Right atrium auricular region (tissue), 2 donors: ENCODE results near the gene SIDT1. TPM values are rescaled to one million over a fixed set of nuclear protein-coding genes. Genes with fewer than 3 reads are reported as not detected.

ENCODE experiments used
- DNase-seq: peaks from one replicate; pipeline ENCODE4 v3.0.0-alpha.2; 2019; ENCODE audit warnings: low spot score
- H3K27ac ChIP-seq, 2 donors: fragments of 200-600 bp; sonication (generic); 1 replicate in 1 of 2; 2 replicates in 1 of 2; pipeline ENCODE4 v1.5.1; 2016 to 2019
- H3K27me3 ChIP-seq, 2 donors: fragments of 200-600 bp; sonication (generic); one replicate each; pipeline versions ENCODE4 v1.5.1 to v1.6.0; 2017 to 2019
- H3K36me3 ChIP-seq: fragments of 200-600 bp; sonication (generic); one replicate; pipeline ENCODE4 v1.5.1; 2016
- H3K4me1 ChIP-seq, 2 donors: fragments of 200-600 bp; sonication (generic); one replicate each; pipeline versions ENCODE4 v1.5.1 to v1.6.0; 2017 to 2019
- H3K4me3 ChIP-seq, 2 donors: fragments of 200-600 bp; sonication (generic); 1 replicate in 1 of 2; 2 replicates in 1 of 2; pipeline ENCODE4 v1.5.1; 2017 to 2019; ENCODE audit warnings: mild to moderate bottlenecking in 1 of 2, moderate library complexity in 1 of 2
- H3K9me3 ChIP-seq, 2 donors: fragments of 200-600 bp; sonication (generic); one replicate each; pipeline ENCODE4 v1.5.1; 2019
- CTCF ChIP-seq, 2 donors: fragments of 200-600 bp; sonication (generic); IDR thresholded peaks; one replicate each; pipeline ENCODE4 v1.5.1; 2019; ENCODE audit warnings: antibody characterized with exemption in 2 of 2
- total RNA-seq, 2 donors: library from RNA; depleted of rRNA; stranded (reverse); fragments of >200 nt; gene quantifications; one replicate each; pipeline ENCODE4 v1.1.0, GENCODE V29; 2016

SIDT1 gene
- total RNA-seq, 2 donors from 2014 or later, result 0.15 to 0.16 TPM

- H3K27ac ChIP-seq, result no peak overlapping the region
- H3K9me3 ChIP-seq, result no peaks in the 10 kb centered on the region
- no peak overlapping the region for H3K4me3 ChIP-seq
- DNase-seq, result no peak
- no peaks in the 10 kb centered on the region for H3K4me1 ChIP-seq
- no peaks in the 10 kb centered on the region for H3K36me3 ChIP-seq
- H3K27me3 ChIP-seq, result no peaks in the 10 kb centered on the region
- no peak for TF ChIP-seq CTCF (IDR thresholded peaks at IDR 0.05)
Observed at GRCh38 chr3:113571360-113571759, 39.0 kb downstream of the SIDT1 start.

- no peak overlapping the region for H3K4me3 ChIP-seq
- no peaks in the 10 kb centered on the region for H3K4me1 ChIP-seq
- TF ChIP-seq CTCF (IDR thresholded peaks at IDR 0.05), result no peak
Observed at GRCh38 chr3:113573728-113574127, 41.4 kb downstream of the SIDT1 start.

DNA sequence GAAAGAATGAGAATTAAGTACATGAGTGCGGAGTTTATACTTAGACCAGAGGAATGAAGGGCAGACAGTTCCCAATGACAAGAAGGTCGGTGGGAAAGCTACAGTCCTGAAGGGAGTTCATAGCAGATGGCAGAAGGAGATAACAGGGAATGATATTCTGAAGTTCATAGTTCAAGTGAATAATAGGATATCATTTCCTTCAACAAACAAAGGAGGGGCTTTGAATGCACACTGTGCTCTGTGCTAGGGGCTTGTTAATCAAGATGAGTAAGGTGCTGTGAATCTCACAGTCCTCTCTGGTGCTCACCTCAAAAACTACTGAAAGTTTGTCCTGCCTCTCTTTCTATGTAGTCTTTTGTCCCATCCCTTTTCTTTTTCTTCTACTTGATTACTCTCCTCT, 41.9 kb downstream of the SIDT1 start:
- H3K4me3 ChIP-seq, result no peak overlapping the region
- H3K9me3 ChIP-seq, result no peaks in the 10 kb centered on the region
- no peaks in the 10 kb centered on the region for H3K36me3 ChIP-seq
- no peak for DNase-seq
- no peaks in the 10 kb centered on the region for H3K4me1 ChIP-seq
- H3K27me3 ChIP-seq, result no peaks in the 10 kb centered on the region
- no peak for TF ChIP-seq CTCF (IDR thresholded peaks at IDR 0.05)
- H3K27ac ChIP-seq, result no peak overlapping the region

More at GRCh38 chr3:113573728-113574127, 41.4 kb downstream of the SIDT1 start:
- DNase-seq, result no peak
- Histone ChIP-seq H3K27ac (no peak overlapping the region), H3K9me3 (no peaks in the 10 kb centered on the region), H3K27me3 (no peaks in the 10 kb centered on the region), H3K36me3 (no peaks in the 10 kb centered on the region)

- no peak for TF ChIP-seq CTCF (IDR thresholded peaks at IDR 0.05)
- DNase-seq, result no peak
- H3K9me3 ChIP-seq, result no peaks in the 10 kb centered on the region
Observed at GRCh38 chr3:113575206-113575605, 42.9 kb downstream of the SIDT1 start.

GRCh38 chr3:113585228-113585627, 52.9 kb downstream of the SIDT1 start:
- Histone ChIP-seq H3K27me3 (no peaks in the 10 kb centered on the region), H3K4me3 (no peak overlapping the region), H3K36me3 (no peaks in the 10 kb centered on the region), H3K9me3 (no peaks in the 10 kb centered on the region), H3K27ac (no peak overlapping the region), H3K4me1 (no peaks in the 10 kb centered on the region)
- no peak for TF ChIP-seq CTCF (IDR thresholded peaks at IDR 0.05)
- DNase-seq, result no peak

More at GRCh38 chr3:113575206-113575605, 42.9 kb downstream of the SIDT1 start:
- H3K4me1 ChIP-seq, result no peaks in the 10 kb centered on the region
- H3K27ac ChIP-seq, result no peak overlapping the region
- H3K4me3 ChIP-seq, result no peak overlapping the region
- H3K27me3 ChIP-seq, result no peaks in the 10 kb centered on the region
- no peaks in the 10 kb centered on the region for H3K36me3 ChIP-seq

DNA sequence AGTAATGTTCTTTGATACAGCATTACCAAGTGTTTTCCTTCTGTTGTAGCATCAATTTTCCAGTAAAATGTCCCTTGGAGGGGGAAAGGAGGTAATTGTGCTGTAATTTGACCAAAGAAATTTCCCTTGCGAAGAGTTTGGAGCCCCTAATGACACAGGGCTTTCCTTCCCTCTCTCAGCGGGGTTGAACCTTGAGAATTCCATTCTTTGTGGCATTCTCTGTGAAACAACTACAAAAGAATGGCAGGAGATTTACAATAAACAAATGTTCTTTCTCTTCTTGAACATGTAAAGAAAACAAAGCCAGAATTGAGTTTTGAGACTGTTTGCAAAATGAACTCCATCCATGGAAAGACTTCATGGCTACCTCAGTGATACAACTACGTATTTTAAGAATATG, 53.4 kb downstream of the SIDT1 start:
- Histone ChIP-seq H3K27me3 (no peaks in the 10 kb centered on the region), H3K4me1 (no peaks in the 10 kb centered on the region), H3K36me3 (no peaks in the 10 kb centered on the region), H3K4me3 (no peak overlapping the region), H3K9me3 (no peaks in the 10 kb centered on the region), H3K27ac (no peak overlapping the region)
- TF ChIP-seq CTCF (IDR thresholded peaks at IDR 0.05), result no peak
- DNase-seq, result no peak
